Tibial artery (tissue), 4 donors: ENCODE measurements around the gene SLC6A19.

Experiments used
- DNase-seq, 2 donors: peaks; one replicate each; pipeline ENCODE4 v3.0.0-alpha.2; 2019
- H3K27ac ChIP-seq, 2 donors: fragments of 200-600 bp; sonication (generic) in 1 of 2; 1 replicate in 1 of 2; 2 replicates in 1 of 2; pipeline ENCODE4 v1.5.1; 2018 to 2019; ENCODE audit warnings: mild to moderate bottlenecking in 1 of 2
- H3K27me3 ChIP-seq, 2 donors: fragments of 200-600 bp; sonication (generic) in 1 of 2; one replicate each; pipeline versions ENCODE4 v1.5.1 to v1.6.0; 2016 to 2019
- H3K36me3 ChIP-seq, 3 donors: fragments of 200-600 bp; sonication (generic) in 2 of 3; one replicate each; pipeline ENCODE4 v1.5.1; 2016 to 2019; ENCODE audit warnings: mild to moderate bottlenecking in 2 of 3
- H3K4me1 ChIP-seq, 4 donors: fragments of 200-600 bp; sonication (generic) in 2 of 4; 1 replicate in 3 of 4; 2 replicates in 1 of 4; pipeline ENCODE4 v1.5.1; 2016 to 2019
- H3K4me3 ChIP-seq, 2 donors: fragments of 200-600 bp; sonication (generic) in 1 of 2; 1 replicate in 1 of 2; 2 replicates in 1 of 2; pipeline ENCODE4 v1.5.1; 2018 to 2019; ENCODE audit warnings: mild to moderate bottlenecking in 2 of 2
- H3K9me3 ChIP-seq, 3 donors: fragments of 200-600 bp; sonication (generic) in 1 of 3; one replicate each; pipeline ENCODE4 v1.5.1; 2016 to 2019
- CTCF ChIP-seq, 2 experiments: fragments of 200-600 bp in 1 of 2; fragments of 450-650 bp in 1 of 2; IDR thresholded peaks; one replicate each; pipeline ENCODE4 v1.5.1; 2017 to 2019; ENCODE audit warnings: antibody characterized with exemption in 2 of 2, mild to moderate bottlenecking in 1 of 2, moderate library complexity in 1 of 2
- intact Hi-C: fragments of 100-400 bp; cut with DNase I; formaldehyde crosslinking; loops from one replicate; pipeline ENCODE4 v1.15.0; 2023; ENCODE audit warnings: low total_unique reads

SLC6A19 gene

GRCh38 chr5:1222147-1222546 is 20.8 kb downstream of the SLC6A19 start:
- H3K4me1 ChIP-seq, result no peaks in the 10 kb centered on the region
- H3K36me3 ChIP-seq, result no peaks in the 10 kb centered on the region
- intact Hi-C loops, result no loop called here
- no peak for TF ChIP-seq CTCF (IDR thresholded peaks at IDR 0.05)
- no peak for DNase-seq
- no peak overlapping the region for H3K4me3 ChIP-seq
- no peaks in the 10 kb centered on the region for H3K9me3 ChIP-seq
- peaks cover 0 to 31% of the 10 kb centered on the region in 2 donors for H3K27me3 ChIP-seq
- no peak overlapping the region for H3K27ac ChIP-seq

- H3K36me3 ChIP-seq, result no peaks in the 10 kb centered on the region
- no peak overlapping the region for H3K27ac ChIP-seq
- DNase-seq, result no peak
- H3K9me3 ChIP-seq, result no peaks in the 10 kb centered on the region
- H3K27me3 ChIP-seq, result peaks cover 0 to 31% of the 10 kb centered on the region in 2 donors
- no peak for TF ChIP-seq CTCF (IDR thresholded peaks at IDR 0.05)
- intact Hi-C loops, result no loop called here
- H3K4me1 ChIP-seq, result no peaks in the 10 kb centered on the region
- H3K4me3 ChIP-seq, result no peak overlapping the region
Observed at GRCh38 chr5:1222621-1223277, 21.4 kb downstream of the SLC6A19 start.

- TF ChIP-seq CTCF (IDR thresholded peaks at IDR 0.05), result no peak
Observed at GRCh38 chr5:1223278-1223670, 21.9 kb downstream of the SLC6A19 start.

GRCh38 chr5:1224631-1225030 is 23.2 kb downstream of the SLC6A19 start:
- no peak overlapping the region for H3K4me3 ChIP-seq
- TF ChIP-seq CTCF (IDR thresholded peaks at IDR 0.05), result no peak
- intact Hi-C loops, result no loop called here

More at GRCh38 chr5:1223278-1223670, 21.9 kb downstream of the SLC6A19 start:
- DNase-seq, result no peak
- Histone ChIP-seq H3K36me3 (no peaks in the 10 kb centered on the region), H3K4me1 (no peaks in the 10 kb centered on the region), H3K4me3 (no peak overlapping the region), H3K9me3 (no peaks in the 10 kb centered on the region), H3K27me3 (peaks cover 0 to 34% of the 10 kb centered on the region in 2 donors), H3K27ac (no peak overlapping the region)
- intact Hi-C loops, result no loop called here

GRCh38 chr5:1225081-1225480 is 23.7 kb downstream of the SLC6A19 start, which contains the start of gene SLC6A18:
Gene SLC6A18 (plus strand): TSS chr5:1225381. CDS start chr5:1225478, 97 bp downstream.
- Histone ChIP-seq H3K27me3 (peaks cover 0 to 38% of the 10 kb centered on the region in 2 donors), H3K27ac (no peak within 1 kb of the TSS), H3K36me3 (no peaks in the 10 kb centered on the region), H3K9me3 (no peaks in the 10 kb centered on the region), H3K4me1 (no peaks in the 10 kb centered on the region), H3K4me3 (no peak within 1 kb of the TSS)
- TF ChIP-seq CTCF (IDR thresholded peaks at IDR 0.05), result no peak
- no peak for DNase-seq
- intact Hi-C loops, result no loop called here

More at GRCh38 chr5:1224631-1225030, 23.2 kb downstream of the SLC6A19 start:
- H3K9me3 ChIP-seq, result no peaks in the 10 kb centered on the region
- H3K27ac ChIP-seq, result no peak overlapping the region
- no peaks in the 10 kb centered on the region for H3K36me3 ChIP-seq
- no peak for DNase-seq
- H3K27me3 ChIP-seq, result peaks cover 0 to 34% of the 10 kb centered on the region in 2 donors
- H3K4me1 ChIP-seq, result no peaks in the 10 kb centered on the region
